Muscle layer of colon (tissue), 2 donors: ENCODE data around the gene LRP10.
"Not testable (repeated sequence)": the region's sequence is repeated elsewhere in the genome, so short reads cannot be mapped to it uniquely, and the experiment has no call there.

Experiments used
- H3K27ac ChIP-seq: one replicate; pipeline ENCODE4 v1.7.0; 2013; ENCODE audit warnings: low read depth, mild to moderate bottlenecking, low read length, moderate library complexity
- H3K27me3 ChIP-seq, 2 donors: one replicate each; pipeline ENCODE4 v1.7.0; 2013; ENCODE audit warnings: low read length in 2 of 2, mild to moderate bottlenecking in 2 of 2; ENCODE audit not compliant: insufficient read depth in 2 of 2, control insufficient read depth in 1 of 2
- H3K36me3 ChIP-seq: one replicate; pipeline ENCODE4 v1.7.0; 2013; ENCODE audit warnings: mild to moderate bottlenecking, low read length; ENCODE audit not compliant: insufficient read depth
- H3K4me1 ChIP-seq: one replicate; pipeline ENCODE4 v1.7.0; 2013; ENCODE audit warnings: mild to moderate bottlenecking, low read length; ENCODE audit not compliant: insufficient read depth
- H3K4me3 ChIP-seq, 2 donors: one replicate each; pipeline ENCODE4 v1.7.0; 2013; ENCODE audit warnings: low read length in 2 of 2, low read depth in 1 of 2, mild to moderate bottlenecking in 1 of 2, moderate library complexity in 1 of 2
- H3K9ac ChIP-seq: one replicate; pipeline ENCODE4 v1.7.0; 2013; ENCODE audit warnings: low read length
- H3K9me3 ChIP-seq: one replicate; pipeline ENCODE4 v1.7.0; 2013; ENCODE audit warnings: mild to moderate bottlenecking, low read length
- donor health status: abdominal sarcoma.
- donor health status: Adenocarcinoma of cecum.

LRP10 gene

GRCh38 chr14:22854963-22855724 is 16.4 kb upstream of the LRP10 start:
- H3K4me3 ChIP-seq = no peak overlapping the region
- no peaks in the 10 kb centered on the region for H3K9me3 ChIP-seq
- H3K36me3 ChIP-seq = no peaks in the 10 kb centered on the region
- no peak overlapping the region for H3K27ac ChIP-seq
- H3K9ac ChIP-seq = no peak overlapping the region
- H3K4me1 ChIP-seq = peaks cover 26% of the 10 kb centered on the region
- no peaks in the 10 kb centered on the region for H3K27me3 ChIP-seq

- Histone ChIP-seq H3K27me3 (no peaks in the 10 kb centered on the region), H3K9me3 (no peaks in the 10 kb centered on the region), H3K4me3 (no peak overlapping the region), H3K27ac (no peak overlapping the region), H3K36me3 (no peaks in the 10 kb centered on the region), H3K4me1 (peaks cover 13% of the 10 kb centered on the region), H3K9ac (no peak overlapping the region)
These were observed 15.1 kb upstream of the LRP10 start for GRCh38 chr14:22856428-22856827.

- H3K27me3 ChIP-seq, H3K9ac ChIP-seq, H3K9me3 ChIP-seq, H3K27ac ChIP-seq, H3K4me1 ChIP-seq, H3K4me3 ChIP-seq, H3K36me3 ChIP-seq: not testable (repeated sequence)
These were observed 11.2 kb upstream of the LRP10 start for GRCh38 chr14:22860377-22860776.

- Histone ChIP-seq H3K9me3 (no peaks in the 10 kb centered on the region), H3K4me1 (no peaks in the 10 kb centered on the region), H3K27me3 (no peaks in the 10 kb centered on the region), H3K9ac (no peak overlapping the region), H3K36me3 (no peaks in the 10 kb centered on the region), H3K4me3 (no peak overlapping the region), H3K27ac (no peak overlapping the region)
These were observed 9.9 kb upstream of the LRP10 start for GRCh38 chr14:22861651-22862050.

GRCh38 chr14:22864979-22865378 is 6.6 kb upstream of the LRP10 start:
- Histone ChIP-seq H3K27me3 (no peaks in the 10 kb centered on the region), H3K4me1 (no peaks in the 10 kb centered on the region), H3K36me3 (no peaks in the 10 kb centered on the region), H3K27ac (no peak overlapping the region), H3K4me3 (no peak overlapping the region), H3K9me3 (no peaks in the 10 kb centered on the region), H3K9ac (no peak overlapping the region)

- Histone ChIP-seq H3K4me3 (no peak overlapping the region), H3K4me1 (peaks cover 7% of the 10 kb centered on the region), H3K36me3 (no peaks in the 10 kb centered on the region), H3K27me3 (no peaks in the 10 kb centered on the region), H3K9ac (no peak overlapping the region), H3K9me3 (no peaks in the 10 kb centered on the region), H3K27ac (no peak overlapping the region)
These were observed 5.8 kb upstream of the LRP10 start for GRCh38 chr14:22865424-22866405.

GRCh38 chr14:22866874-22867273 is 4.7 kb upstream of the LRP10 start:
- H3K27ac ChIP-seq = no peak overlapping the region
- peaks cover 10% of the 10 kb centered on the region for H3K4me1 ChIP-seq
- H3K4me3 ChIP-seq = no peak overlapping the region
- H3K36me3 ChIP-seq = no peaks in the 10 kb centered on the region
- no peak overlapping the region for H3K9ac ChIP-seq
- H3K9me3 ChIP-seq = no peaks in the 10 kb centered on the region
- H3K27me3 ChIP-seq = no peaks in the 10 kb centered on the region

- Histone ChIP-seq H3K27ac (peak overlapping the region; percentile 99), H3K4me3 (peak overlapping the region; percentile 88 to 99), H3K9me3 (no peaks in the 10 kb centered on the region), H3K36me3 (peaks cover 22% of the 10 kb centered on the region), H3K27me3 (no peaks in the 10 kb centered on the region), H3K4me1 (peaks cover 27% of the 10 kb centered on the region), H3K9ac (peak overlapping the region; percentile 90)
These were observed 723 bp upstream of the LRP10 start for GRCh38 chr14:22870811-22871223.

GRCh38 chr14:22872033-22872832 is 693 bp downstream of the LRP10 start:
- no peaks in the 10 kb centered on the region for H3K27me3 ChIP-seq
- H3K4me1 ChIP-seq = peaks cover 31% of the 10 kb centered on the region
- H3K9ac ChIP-seq = peak overlapping the region; percentile 90
- H3K4me3 ChIP-seq = peak overlapping the region; percentile 88 to 99
- peaks cover 36% of the 10 kb centered on the region for H3K36me3 ChIP-seq
- H3K27ac ChIP-seq = peak overlapping the region; percentile 99
- H3K9me3 ChIP-seq = no peaks in the 10 kb centered on the region

- Histone ChIP-seq H3K4me1 (peaks cover 31% of the 10 kb centered on the region), H3K27ac (peak overlapping the region; percentile 99), H3K36me3 (peaks cover 44% of the 10 kb centered on the region), H3K9ac (peak overlapping the region; percentile 90), H3K9me3 (no peaks in the 10 kb centered on the region), H3K4me3 (peak overlapping the region; percentile 88 to 99), H3K27me3 (no peaks in the 10 kb centered on the region)
These were observed 1.4 kb downstream of the LRP10 start for GRCh38 chr14:22872833-22873520.
